GM19238 (cell line): ENCODE data around the gene LRGUK.
"Not testable (repeated sequence)": the region's sequence is repeated elsewhere in the genome, so short reads cannot be mapped to it uniquely, and the experiment has no call there.

Experiments used
- DNase-seq: peaks from one replicate; pipeline ENCODE4 v3.0.0; 2011; ENCODE audit warnings: low spot score; ENCODE audit not compliant: insufficient read length

Gene LRGUK, protein sequence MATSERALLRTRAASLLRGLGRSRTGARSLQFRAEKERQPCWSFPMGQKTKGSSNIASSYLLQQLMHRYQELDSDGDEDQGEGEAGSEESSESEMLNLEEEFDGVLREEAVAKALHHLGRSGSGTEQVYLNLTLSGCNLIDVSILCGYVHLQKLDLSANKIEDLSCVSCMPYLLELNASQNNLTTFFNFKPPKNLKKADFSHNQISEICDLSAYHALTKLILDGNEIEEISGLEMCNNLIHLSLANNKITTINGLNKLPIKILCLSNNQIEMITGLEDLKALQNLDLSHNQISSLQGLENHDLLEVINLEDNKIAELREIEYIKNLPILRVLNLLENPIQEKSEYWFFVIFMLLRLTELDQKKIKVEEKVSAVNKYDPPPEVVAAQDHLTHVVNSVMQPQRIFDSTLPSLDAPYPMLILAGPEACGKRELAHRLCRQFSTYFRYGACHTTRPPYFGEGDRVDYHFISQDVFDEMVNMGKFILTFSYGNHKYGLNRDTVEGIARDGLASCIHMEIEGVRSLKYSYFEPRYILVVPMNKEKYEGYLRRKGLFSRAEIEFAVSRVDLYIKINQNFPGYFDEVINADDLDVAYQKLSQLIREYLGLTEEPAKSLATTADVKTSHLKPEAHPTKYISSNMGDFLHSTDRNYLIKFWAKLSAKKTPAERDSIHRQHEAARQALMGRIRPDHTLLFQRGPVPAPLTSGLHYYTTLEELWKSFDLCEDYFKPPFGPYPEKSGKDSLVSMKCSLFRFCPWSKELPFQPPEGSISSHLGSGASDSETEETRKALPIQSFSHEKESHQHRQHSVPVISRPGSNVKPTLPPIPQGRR

DNA sequence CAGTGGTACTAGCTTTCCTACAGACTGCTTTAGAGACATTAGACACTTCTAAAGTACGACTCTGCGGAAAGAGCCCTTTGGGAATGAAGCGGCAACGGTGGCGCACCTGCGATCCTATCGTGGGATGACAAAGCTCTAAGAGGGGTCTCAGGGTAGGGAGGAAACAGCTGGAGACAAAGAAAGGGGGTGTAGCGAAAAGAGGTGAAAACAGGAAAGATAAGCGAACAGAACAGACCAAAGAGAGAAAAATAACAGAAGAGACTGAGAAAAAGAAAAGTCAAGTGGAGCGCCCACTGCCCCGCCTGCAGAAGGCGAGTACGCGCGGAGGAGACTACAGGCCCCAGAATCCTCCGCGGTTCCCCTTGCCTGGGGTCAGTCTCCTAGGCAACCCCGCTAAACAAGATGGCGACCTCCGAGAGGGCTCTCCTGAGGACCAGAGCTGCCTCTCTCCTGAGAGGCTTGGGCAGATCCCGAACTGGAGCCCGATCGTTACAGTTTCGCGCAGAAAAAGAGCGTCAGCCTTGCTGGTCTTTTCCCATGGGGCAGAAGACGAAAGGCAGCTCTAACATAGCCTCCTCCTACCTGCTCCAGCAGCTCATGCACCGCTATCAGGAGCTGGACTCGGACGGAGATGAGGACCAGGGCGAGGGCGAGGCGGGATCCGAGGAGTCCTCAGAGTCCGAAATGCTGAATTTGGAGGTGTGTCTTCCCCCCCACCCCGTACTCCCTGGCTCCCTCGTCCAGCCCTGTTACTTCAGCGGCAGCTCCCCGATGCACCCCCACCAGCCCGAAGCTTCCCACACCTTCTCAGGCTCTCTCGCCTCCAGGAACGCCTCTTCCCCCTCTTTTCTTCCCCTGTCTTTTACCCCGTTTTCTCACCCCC lies at the start of gene LRGUK:
TSS of gene LRGUK (plus strand) at position 375 of the 883 bp plus-strand sequence. CDS start at position 403, 28 bp downstream.
- peak; percentile 77 for DNase-seq

DNA sequence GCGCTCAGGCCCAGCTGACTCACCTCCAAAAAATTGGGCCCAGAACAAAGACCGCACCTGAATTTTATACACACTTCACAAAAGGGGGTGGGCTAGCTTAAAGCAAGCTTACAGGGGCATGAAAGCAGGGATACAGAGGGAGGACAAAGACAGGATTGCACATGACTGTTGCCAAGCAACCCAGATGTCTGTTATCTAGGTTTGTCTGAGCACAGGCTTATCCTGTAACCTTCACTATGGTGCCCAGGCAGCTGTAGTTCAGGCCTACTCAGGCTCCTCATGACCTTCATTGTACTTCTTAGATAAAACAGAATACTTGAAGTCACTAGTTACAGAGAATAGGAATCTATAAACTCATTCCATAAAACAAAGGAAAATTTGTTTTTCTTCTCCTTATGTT lies 49.6 kb upstream of the LRGUK start:
- not testable (repeated sequence) for DNase-seq

DNA sequence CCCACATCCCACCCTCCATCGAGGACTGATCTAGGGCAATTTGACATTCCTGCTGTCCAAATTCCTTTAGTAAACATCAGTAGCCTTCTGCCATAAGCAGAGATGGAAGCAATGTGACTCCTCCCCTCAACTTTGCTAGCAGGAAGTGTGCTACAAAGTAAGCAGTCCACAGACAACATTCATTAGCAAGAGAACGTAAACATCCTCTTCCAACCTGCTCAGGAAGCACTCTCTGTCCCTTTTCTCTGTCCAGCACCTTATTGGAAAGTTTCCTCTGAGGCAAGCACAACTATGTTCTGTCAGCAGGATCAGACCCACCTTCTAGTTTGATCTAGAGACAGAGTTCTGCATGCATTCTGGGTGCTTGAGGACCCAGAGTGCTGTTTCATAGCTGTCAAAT lies 48.1 kb upstream of the LRGUK start:
- no peak for DNase-seq

DNA sequence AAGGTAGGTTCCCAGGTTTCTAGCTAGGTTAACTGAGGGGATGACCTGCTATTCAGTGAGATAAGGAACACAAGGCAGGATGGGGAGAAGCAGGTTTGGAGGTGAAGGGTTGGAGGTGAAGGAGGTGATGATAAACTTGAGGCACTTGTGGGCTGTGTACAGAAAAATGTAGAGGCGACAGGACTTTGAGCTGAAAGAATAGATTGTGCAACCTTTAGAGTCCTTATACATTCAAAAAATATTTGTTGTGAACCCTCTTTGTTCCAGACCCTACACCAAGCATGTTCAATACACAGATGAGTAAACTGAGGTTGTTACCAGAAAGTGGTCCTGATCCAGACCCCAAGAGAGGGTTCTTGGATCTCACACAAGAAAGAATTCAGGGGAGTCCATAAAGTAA lies 45.4 kb upstream of the LRGUK start:
- no peak for DNase-seq

DNA sequence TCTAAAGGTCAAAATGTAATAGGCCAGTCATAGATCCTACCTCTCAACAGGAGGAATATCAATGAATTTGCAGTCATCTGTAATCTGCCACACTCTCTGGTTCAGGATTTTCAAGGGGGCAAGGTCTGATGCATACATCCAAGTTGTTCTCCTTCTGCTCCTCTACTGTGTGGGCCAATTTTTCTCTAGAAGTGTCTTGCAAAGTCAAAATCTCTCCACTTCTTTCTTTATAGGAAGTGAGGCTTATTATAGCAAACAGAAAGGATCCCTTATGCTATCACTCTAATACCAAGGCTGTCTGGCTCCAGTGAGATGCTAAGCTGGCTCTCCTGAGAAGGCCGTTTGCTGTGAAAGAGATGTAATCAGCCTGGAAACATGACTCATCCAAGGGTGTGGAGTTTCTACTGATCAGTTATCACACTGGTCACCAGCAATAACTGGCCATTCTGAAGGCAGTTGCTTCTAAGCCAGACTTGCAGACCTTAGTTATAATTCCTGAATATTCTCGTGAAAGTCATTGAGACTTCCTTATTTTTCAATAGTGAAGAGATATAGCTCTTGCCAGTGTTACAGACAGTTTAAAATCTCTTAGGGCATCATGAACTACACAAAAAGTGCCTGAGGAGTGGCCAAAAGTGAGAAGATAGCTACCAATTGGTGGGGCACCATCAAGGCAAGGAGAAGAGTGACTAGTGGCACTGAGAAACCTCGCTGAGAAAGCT lies 43.2 kb upstream of the LRGUK start:
- no peak for DNase-seq

DNA sequence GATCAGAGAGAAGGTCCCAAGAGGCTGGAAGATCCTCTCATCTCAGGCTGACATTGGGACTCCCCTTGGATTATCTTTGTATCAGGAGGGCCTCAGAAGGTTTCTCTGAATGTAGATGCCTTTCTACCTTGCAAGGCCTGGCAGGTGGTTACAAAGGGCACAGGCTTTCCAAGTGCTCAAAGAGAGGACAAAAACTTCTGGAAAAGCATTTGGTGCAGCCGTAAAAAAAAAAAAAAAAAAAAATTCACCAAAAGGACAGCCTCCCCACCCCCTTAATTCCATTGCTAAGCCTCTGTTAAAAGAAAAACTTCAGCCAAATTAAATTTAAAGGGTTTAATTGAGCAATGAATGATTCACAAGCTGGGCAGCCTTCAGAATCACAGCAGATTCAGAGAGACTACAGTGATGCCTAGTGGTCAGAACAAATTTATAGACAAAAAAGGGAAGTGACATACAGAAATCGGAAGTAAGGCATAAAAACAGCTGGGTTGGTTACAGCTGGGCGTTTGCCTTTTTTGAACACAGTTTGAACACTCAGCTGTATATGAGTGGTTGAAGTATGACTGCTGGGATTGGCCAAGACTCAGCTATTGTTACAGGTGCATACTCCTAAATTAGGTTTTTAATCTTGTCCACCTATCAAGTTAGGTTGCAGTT lies 42.5 kb upstream of the LRGUK start:
- DNase-seq: no peak

DNA sequence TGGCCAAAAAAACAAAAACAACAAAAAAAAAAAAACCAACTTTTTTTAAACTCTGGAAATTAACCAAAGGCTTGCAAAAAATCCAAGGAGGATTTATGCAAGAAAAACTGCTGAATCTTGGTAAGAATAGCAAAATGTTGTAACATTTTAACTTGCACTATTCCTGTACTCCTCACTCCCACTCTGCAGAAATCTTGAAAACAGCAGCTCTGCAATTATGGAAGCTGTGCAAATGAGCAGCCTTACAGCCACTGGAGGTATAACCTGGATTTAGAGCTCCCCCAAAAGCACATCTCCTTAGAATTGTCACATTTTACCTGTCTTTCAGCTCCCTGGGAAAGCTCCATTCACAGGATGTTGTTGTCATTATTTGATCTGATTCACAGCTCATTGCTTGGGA lies 41.8 kb upstream of the LRGUK start:
- no peak for DNase-seq

DNA sequence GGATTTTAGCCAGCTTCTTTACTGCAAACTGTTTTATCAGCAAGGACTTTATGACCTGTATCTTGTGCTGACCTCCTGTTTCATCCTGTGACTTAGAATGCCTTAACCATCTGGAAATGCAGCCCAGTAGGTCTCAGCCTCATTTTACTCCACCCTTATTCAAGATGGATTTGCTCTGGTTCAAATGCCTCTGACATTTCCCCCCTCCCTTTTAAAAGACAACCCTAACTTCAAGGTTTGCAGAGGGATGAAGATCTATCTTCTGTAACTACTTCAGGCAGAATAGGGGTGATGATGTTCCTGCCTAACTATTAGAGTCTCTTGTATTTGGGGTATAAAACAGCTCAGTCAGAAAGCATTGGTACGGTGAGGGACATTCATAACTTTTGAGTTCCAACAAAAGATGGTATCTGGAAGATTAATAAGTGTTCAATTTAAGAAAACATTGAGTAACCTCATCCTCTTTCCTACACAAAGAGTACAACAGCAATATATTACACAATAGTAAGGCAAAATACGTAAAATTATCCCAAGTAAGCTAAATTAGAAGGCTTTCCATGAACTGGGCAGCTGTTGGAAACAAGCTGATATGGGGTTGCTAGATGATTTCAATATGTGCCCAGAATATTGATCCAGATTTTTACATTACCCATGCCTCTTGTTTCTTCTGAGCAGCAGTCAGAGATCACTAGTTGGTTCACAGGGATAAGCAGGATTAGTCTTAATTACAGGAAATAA lies 40.0 kb upstream of the LRGUK start:
- DNase-seq: no peak

DNA sequence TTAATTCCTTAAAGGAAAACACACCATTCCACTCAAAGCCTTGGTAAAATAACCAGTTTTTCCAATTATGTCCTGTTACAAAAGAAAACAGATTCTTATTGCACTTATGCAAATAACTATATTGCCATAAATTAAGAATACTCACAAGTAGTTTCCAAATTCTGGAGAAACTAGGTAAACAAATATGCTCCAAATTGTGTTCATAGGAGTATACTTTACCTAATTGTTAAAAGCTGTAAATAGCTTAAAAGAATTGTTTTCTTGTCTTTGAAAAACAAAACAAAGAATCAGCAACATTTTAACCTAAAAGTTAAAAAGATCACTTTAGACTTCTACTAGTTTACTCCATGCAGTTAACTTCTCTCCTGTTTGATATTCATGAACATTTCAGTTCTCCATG lies 38.9 kb upstream of the LRGUK start:
- DNase-seq: no peak

DNA sequence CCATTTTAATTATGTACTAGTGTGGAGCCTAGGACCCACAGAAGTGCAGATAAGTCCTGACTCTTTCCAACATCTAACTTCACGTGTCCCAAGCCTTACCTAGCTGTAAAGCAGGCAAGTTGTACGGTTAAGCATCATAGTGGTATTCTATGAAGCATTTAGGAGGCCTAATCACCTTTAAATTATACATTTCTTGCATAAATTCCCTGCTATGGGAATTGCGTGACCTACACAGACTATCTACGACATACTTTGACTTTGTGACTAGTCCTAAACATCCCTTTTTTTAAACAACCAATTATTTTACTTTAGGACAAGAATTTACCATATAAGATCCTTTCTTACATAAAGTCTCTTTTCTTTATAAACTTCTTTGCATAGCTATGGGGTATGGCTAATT lies 37.7 kb upstream of the LRGUK start:
- DNase-seq: no peak

DNA sequence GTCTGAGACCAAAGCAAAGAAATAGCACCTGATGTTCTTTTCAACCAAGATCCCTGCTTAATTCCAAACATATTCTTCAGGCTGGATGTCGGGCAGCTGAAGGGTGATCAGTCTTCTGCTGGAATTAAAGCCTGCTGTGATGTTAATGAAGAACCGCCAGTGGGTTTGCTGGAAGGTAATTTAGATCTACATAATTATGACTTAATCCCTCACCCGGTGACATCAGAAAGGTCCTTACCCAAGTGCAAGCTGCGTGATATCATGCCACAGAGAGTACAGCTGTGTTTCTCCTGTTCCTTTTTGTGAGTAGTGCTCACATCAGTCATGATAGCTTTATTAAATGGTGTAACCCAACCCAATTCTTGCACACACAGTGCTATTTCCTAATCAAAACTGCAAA lies 29.1 kb upstream of the LRGUK start:
- no peak for DNase-seq

DNA sequence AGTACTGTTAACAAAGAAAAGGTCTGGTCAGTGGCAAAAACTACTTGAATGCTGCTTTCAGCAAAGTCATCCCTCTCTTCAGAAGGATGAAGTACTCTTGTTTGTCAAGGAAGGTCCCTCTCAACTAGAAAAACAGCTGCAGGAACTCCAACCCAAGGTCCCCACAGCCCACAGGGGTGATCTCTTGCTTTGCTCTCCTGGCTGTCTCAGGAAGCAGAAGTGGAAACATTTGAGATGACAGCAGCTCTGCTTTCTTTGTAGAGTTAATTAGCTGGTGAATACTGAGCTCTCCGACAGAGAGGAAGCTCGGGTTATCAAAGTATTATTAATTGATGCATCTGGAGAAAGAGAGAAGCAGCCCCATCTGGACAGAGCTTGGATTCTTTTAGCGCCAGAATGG lies 25.4 kb upstream of the LRGUK start:
- no peak for DNase-seq

DNA sequence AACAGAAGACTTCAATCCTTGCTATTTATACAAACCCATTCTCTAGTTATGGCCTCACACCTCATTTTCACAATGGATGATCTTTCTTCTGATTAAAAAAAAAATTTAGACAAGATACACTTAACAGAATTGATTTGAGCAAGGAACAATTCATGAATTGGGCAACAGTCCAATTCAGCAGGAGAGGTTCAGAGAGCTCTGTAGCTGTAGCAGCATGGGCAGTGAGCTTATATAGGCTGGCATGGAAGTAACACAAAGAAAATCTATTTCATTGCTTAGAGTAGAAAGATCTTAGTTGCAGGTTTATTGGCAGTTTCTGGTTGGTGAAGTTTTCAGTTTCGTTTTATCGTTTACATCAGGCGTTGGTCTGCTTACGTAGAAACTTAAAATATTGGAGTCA lies 23.0 kb upstream of the LRGUK start:
- no peak for DNase-seq

DNA sequence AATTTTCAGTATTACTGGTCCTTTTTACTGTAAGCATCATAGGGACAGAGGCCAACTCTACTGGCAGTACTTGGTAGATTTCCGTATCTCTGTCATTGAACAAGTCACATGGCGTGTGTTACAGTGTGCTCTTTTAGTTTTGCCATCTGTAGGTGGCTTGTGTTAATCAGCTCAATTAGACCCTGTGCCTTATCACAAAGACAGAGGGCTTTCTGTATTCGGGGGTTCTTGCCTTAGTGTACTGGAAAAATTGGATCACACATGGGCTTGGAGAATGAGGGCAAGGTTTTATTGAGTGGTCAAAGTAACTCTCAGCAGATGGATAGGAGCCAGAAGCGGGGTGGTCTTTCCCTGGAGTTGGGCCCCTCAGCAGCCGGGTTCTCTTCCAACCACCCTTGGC lies 21.3 kb upstream of the LRGUK start:
- no peak for DNase-seq

DNA sequence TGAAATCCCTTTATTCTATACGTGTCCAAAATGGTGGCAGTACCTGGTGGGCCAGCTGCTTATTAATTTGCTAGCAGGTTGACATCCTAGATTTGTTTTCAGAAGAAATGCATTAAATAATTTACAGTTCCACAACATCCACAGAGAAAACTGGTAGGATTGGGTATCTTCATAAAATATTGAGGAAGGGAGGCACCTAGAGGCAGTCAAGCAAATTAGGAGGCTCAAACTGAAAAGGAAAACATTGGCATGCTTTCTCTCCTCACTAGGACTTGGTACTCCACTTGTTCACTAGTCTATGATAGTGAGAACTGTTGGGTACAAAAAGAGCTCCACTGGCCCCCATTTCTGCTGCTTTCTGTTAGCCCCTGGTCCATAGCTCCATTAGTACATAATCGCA lies 18.3 kb upstream of the LRGUK start:
- no peak for DNase-seq

DNA sequence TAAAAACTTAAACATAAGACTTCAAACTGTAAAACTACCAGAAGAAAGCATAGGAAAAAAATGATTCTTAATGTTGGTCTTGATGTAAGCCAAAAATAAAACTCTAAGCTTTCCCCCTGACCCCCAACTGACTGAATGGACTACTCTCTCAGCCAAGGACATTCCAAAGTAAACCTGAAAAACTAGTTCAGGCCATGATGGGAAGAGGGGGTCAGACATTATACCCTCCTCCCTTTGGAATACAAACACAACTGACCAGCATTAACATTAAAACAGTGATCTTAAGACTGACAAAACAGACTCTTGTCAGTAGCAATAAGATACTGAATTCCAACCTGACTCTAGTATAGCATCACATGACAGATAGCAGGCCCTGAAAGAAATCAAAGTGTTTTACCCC lies 13.5 kb upstream of the LRGUK start:
- DNase-seq: no peak

DNA sequence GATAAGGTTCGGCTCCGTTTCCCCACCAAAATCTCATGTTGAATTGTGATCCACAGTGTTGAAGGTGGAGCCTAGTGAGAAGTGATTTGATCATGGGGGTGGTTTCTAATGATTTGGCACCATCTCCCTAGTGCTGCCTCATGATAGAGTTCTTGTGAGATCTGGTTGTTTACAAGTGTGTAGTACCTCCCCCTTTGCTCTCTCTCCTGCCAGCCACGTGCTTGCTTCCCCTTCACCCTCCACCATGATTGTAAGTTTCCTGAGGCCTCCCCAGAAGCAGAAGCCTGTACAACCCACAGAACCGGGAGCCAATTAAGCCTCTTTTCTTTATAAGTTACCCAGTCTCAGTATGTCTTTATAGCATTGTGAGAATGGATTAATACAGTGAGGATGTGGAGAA lies 12.1 kb upstream of the LRGUK start:
- no peak for DNase-seq

DNA sequence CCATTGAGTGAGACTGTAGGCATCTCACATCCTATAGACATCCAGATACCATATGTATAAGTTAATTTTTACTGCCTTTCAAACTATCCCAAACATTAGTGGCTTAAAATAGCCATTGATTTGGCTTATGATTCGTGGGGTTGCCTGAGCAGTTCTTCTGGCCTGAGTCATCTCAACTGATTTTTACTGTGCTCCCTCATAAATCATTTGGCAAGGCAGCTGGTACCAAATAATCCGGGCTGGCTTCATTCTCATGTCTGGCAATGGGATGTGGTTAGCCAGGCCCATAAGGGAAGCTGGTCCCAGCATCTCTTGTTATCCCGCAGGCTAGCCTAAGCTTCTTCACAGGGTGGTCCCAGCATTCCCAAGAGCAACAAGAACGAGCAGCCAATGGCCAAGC lies 6.7 kb upstream of the LRGUK start:
- no peak for DNase-seq

DNA sequence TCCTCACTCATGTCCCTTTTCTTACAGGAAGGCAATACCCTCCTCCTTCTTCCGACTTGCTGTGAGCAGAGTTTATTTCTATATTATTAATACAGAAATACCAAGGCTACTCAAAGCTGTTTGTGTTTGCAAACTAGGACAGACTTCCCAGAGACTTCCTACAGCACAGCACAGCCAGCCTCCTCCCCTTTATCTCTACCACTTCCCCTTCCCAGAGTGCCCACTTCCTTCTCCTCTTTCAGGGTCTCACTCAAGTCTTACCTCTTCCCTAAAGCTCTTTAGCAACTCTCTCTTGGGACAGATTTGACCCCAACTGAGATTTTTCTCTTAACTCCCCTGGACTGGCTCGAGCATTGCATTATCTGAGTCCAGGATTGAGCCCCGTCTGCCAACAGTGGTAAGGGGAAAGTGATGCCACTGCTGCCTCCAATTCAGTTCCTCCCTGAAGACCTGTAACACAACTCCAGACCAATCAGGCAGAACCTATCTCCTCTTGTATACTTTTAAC lies 5.5 kb upstream of the LRGUK start:
- no peak for DNase-seq

DNA sequence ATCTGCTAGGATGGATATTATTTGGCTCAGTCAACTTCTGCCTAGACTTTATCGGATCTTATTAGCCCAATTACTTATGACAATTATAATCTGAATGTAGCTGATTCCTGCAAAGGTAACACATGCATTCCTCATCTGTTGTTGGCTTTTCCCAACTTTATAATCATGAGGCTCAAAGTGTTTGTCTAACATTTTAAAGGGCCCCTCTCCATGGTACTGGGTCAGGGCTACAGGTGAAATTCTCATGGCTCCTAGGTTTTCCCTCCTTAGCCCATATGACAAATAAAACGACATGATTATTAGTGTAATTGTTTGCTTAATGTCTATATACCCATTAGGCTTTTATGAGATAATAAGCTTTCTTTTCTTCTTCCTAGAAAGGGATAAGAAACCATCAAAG lies 4.2 kb upstream of the LRGUK start:
- DNase-seq: no peak
